CD4-positive, alpha-beta T cell treated with Interferon alpha-2 for 1 hour (primary cell): ENCODE results near the gene PTPRCAP.
"Not testable (repeated sequence)": the region's sequence is repeated elsewhere in the genome, so short reads cannot be mapped to it uniquely, and the experiment has no call there.

Experiments
- DNase-seq, 2 donors: peaks; one replicate each; pipeline ENCODE4 v3.0.0-alpha.2; 2020 to 2022

PTPRCAP gene

GRCh38 chr11:67440229-67441097, 3.0 kb upstream of the PTPRCAP start:
- peak in 1 of 2 donors; percentile 46 for DNase-seq

- DNase-seq, result peak in 1 of 2 donors; percentile 37
Observed at GRCh38 chr11:67439321-67440228, 2.1 kb upstream of the PTPRCAP start.

- peak; percentile 56 to 78 for DNase-seq
Observed at GRCh38 chr11:67438158-67438902, 848 bp upstream of the PTPRCAP start.

- DNase-seq, result no peak
Observed at GRCh38 chr11:67437809-67438157, 301 bp upstream of the PTPRCAP start.

GRCh38 chr11:67436459-67437081, 912 bp downstream of the PTPRCAP start:
- peak; percentile 64 to 75 for DNase-seq

GRCh38 chr11:67435727-67436458, 1.6 kb downstream of the PTPRCAP start:
- no peak for DNase-seq

- DNase-seq, result peak in 1 of 2 donors; percentile 31
Observed at GRCh38 chr11:67435031-67435726, 2.3 kb downstream of the PTPRCAP start.

- DNase-seq, result peak in 1 of 2 donors; percentile 25
Observed at GRCh38 chr11:67434395-67434881, 3.0 kb downstream of the PTPRCAP start.

GRCh38 chr11:67433536-67434394, 3.7 kb downstream of the PTPRCAP start:
- DNase-seq, result peak in 1 of 2 donors; percentile 45

GRCh38 chr11:67432655-67433349, 4.7 kb downstream of the PTPRCAP start:
- DNase-seq, result no peak

- no peak for DNase-seq
Observed at GRCh38 chr11:67431346-67432249, 5.9 kb downstream of the PTPRCAP start.

GRCh38 chr11:67429722-67430121, 7.8 kb downstream of the PTPRCAP start:
- DNase-seq, result no peak

- no peak for DNase-seq
Observed at GRCh38 chr11:67429038-67429668, 8.3 kb downstream of the PTPRCAP start.

- DNase-seq, result peak; percentile 97 to 99
Observed at GRCh38 chr11:67428052-67429001, 9.2 kb downstream of the PTPRCAP start, which contains the start of gene RPS6KB2. Gene RPS6KB2, plus strand, starts transcription at chr11:67428494. Its CDS starts 52 bp downstream, at chr11:67428546.

- DNase-seq, result not testable (repeated sequence)
Observed at GRCh38 chr11:67427364-67427859, 10.1 kb downstream of the PTPRCAP start.
